Upper lobe of left lung (tissue), 6 donors: ENCODE data around the gene MOB3B. TPM values are rescaled to one million over a fixed set of nuclear protein-coding genes. Genes with fewer than 3 reads are reported as not detected.

ENCODE experiments used
- ATAC-seq, 2 donors: fragments of 200-7000 bp; cut with Tn5 transposase; one replicate each; pipeline ENCODE4 v1.9.1; 2022; ENCODE audit warnings: mild to moderate bottlenecking in 2 of 2, moderate library complexity in 2 of 2; ENCODE audit not compliant: low FRiP score in 2 of 2
- DNase-seq, 2 donors: peaks; one replicate each; pipeline ENCODE4 v3.0.0-alpha.2; 2019 to 2020
- H3K27ac ChIP-seq, 4 donors: fragments of 200-600 bp; sonication (generic); one replicate each; pipeline ENCODE4 v1.5.1; 2016 to 2019
- H3K27me3 ChIP-seq, 4 donors: fragments of 200-600 bp; sonication (generic); one replicate each; pipeline ENCODE4 v1.5.1; 2017 to 2019
- H3K36me3 ChIP-seq, 4 donors: fragments of 200-600 bp; sonication (generic); one replicate each; pipeline ENCODE4 v1.5.1; 2016 to 2019
- H3K4me1 ChIP-seq, 4 donors: fragments of 200-600 bp; sonication (generic); one replicate each; pipeline ENCODE4 v1.5.1; 2018 to 2019
- H3K4me3 ChIP-seq, 4 donors: fragments of 200-600 bp; sonication (generic); one replicate each; pipeline ENCODE4 v1.5.1; 2017 to 2019; ENCODE audit warnings: mild to moderate bottlenecking in 2 of 4, moderate library complexity in 1 of 4
- H3K9me3 ChIP-seq, 4 donors: fragments of 200-600 bp; sonication (generic); one replicate each; pipeline ENCODE4 v1.5.1; 2018 to 2019
- EP300 ChIP-seq, 4 donors: sonication (generic); formaldehyde crosslinking; IDR thresholded peaks; one replicate each; pipeline ENCODE4 v1.5.1; 2017; ENCODE audit warnings: antibody characterized with exemption in 4 of 4, control low read depth in 2 of 4
- POLR2A ChIP-seq, 4 donors: fragments of 450-650 bp; IDR thresholded peaks; one replicate each; pipeline ENCODE4 v1.5.1; 2016 to 2017; ENCODE audit warnings: antibody characterized with exemption in 4 of 4, mild to moderate bottlenecking in 2 of 4
- POLR2AphosphoS5 ChIP-seq, 2 donors: sonication (generic); formaldehyde crosslinking; IDR thresholded peaks; one replicate each; pipeline ENCODE4 v1.5.1; 2017; ENCODE audit warnings: antibody characterized with exemption in 2 of 2
- WGBS, 2 donors: methylation state at CpG; one replicate each; pipeline ENCODE4 v1.1.5; 2017 to 2018; 5-methylcytosine and 5-hydroxymethylcytosine counted together
- total RNA-seq, 6 donors: library from RNA; depleted of rRNA in 4 of 6; stranded (reverse); fragments of >200 nt in 4 of 6; gene quantifications; one replicate each; pipeline versions ENCODE4 v1.1.0 to v1.2.1, GENCODE V29; 2016 to 2021
- TF ChIP-seq, protein P1 (sequence below), 6 experiments: fragments of 450-650 bp in 4 of 6; fragments of 200-600 bp in 2 of 6; sonication (generic) in 2 of 6; IDR thresholded peaks; one replicate each; pipeline ENCODE4 v1.5.1; 2016 to 2019; ENCODE audit warnings: antibody characterized with exemption in 6 of 6
- donor health status: DM: no; HTN: no; CAD: no; lungs with moderate emphysema.
- donor health status: DM: no; HTN: yes; CAD: no; lungs with severe emphysema.

Gene MOB3B
- total RNA-seq, 6 donors from 2014 or later: 4.2 to 20.7 (median 8.3) TPM

DNA sequence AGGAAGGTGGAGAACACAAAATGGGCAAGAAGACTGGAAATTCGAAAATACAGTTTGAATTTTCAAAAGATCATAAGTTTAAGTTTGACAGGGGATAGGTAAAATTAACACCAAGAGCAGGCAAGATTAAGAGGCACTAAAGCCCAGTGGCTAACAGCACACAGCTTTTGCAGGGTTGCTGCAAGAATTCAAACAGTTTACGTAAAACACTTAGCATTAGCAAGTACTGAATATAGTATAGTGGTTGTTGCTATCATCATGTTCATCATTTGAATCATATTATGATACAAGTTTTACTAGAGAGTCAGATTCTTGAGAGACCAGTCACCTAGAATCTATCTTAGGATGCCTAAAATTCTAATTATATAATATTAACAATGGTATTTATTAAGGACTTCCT, 66.8 kb downstream of the MOB3B start:
- peaks cover 0 to 15% (median 0%) of the 10 kb centered on the region in 4 donors for H3K4me1 ChIP-seq
- no peak for DNase-seq
- TF ChIP-seq, protein P1, sequence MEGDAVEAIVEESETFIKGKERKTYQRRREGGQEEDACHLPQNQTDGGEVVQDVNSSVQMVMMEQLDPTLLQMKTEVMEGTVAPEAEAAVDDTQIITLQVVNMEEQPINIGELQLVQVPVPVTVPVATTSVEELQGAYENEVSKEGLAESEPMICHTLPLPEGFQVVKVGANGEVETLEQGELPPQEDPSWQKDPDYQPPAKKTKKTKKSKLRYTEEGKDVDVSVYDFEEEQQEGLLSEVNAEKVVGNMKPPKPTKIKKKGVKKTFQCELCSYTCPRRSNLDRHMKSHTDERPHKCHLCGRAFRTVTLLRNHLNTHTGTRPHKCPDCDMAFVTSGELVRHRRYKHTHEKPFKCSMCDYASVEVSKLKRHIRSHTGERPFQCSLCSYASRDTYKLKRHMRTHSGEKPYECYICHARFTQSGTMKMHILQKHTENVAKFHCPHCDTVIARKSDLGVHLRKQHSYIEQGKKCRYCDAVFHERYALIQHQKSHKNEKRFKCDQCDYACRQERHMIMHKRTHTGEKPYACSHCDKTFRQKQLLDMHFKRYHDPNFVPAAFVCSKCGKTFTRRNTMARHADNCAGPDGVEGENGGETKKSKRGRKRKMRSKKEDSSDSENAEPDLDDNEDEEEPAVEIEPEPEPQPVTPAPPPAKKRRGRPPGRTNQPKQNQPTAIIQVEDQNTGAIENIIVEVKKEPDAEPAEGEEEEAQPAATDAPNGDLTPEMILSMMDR (IDR thresholded peaks at IDR 0.05): no peak
- no peak for TF ChIP-seq POLR2AphosphoS5 (IDR thresholded peaks at IDR 0.05)
- no peak for TF ChIP-seq POLR2A (IDR thresholded peaks at IDR 0.05)
- WGBS, 2 donors: 76 to 80% methylated on average over 2 of the region's 2 CpGs
- H3K4me3 ChIP-seq: no peak overlapping the region
- no peak overlapping the region for H3K27ac ChIP-seq
- no peak for ATAC-seq
- no peaks in the 10 kb centered on the region for H3K9me3 ChIP-seq
- H3K27me3 ChIP-seq: no peaks in the 10 kb centered on the region
- H3K36me3 ChIP-seq: no peaks in the 10 kb centered on the region

DNA sequence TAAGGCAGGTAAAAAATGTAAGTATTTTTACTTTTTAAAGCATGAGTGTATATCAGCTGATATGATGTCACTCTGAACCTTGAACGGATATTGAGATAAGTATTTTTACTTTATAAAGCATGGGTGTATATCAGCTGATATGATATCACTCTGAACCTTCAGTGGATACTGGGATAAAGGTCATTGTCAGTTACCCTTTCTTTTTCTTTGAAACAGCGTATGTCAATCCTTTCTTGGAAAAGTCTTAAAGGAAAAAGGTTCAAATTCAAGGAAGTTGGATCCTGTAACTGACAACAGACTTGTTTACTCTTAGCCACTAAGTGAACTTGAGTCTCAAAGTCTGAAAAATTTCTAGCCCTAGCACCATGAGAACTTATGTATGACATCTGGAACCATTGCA, 67.2 kb downstream of the MOB3B start:
- WGBS, 2 donors: 38 to 53% methylated on average over 2 of the region's 2 CpGs

DNA sequence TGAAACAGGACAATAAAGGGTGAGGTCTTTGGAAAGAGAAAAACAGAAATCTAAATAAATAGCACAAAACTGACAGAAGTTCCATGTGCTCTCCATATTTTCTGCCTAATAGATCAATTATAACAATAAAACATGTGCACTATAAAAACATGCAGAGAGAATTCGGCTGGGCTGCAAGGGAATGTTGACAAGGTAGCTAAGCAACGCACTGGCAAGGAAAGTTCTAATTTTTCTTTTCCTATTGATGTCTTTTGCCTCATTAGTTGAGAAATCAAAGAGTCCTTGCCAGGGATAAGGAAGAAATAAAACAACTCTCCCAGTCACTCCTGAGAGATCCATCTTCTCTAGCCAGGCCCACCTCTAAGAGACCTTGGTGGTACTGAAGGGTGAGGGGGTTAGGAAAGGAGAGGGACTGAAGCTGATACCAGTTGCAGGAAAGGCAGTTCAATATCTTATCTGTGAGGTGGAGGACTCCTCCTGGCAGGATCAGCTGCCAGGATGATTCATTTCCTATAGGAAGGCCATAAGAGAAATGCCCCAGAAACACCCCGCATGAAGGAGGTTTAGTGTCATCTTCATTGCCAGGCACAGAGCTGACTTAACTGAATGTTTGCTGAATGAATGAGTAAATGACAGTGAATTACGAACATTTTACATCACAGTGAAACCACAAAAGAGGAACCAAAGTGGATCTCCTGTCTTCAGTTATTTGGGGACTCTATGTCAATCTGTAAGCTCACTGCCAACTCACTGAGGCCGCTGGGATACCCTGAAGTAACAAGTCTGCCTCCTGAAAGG, 69.2 kb downstream of the MOB3B start:
- Histone ChIP-seq H3K4me3 (no peak overlapping the region), H3K27me3 (no peaks in the 10 kb centered on the region), H3K9me3 (no peaks in the 10 kb centered on the region), H3K36me3 (no peaks in the 10 kb centered on the region), H3K4me1 (peaks cover 0 to 20% (median 6%) of the 10 kb centered on the region in 4 donors), H3K27ac (no peak overlapping the region)
- peak in 1 of 2 donors; percentile 41 for DNase-seq
- peak in 1 of 2 donors; percentile 22 for TF ChIP-seq POLR2AphosphoS5 (IDR thresholded peaks at IDR 0.05)
- no peak for TF ChIP-seq POLR2A (IDR thresholded peaks at IDR 0.05)
- TF ChIP-seq, protein P1 (IDR thresholded peaks at IDR 0.05): no peak
- TF ChIP-seq EP300 (IDR thresholded peaks at IDR 0.05): peak in 2 of 4 donors; percentile 10 to 49
- 54 to 57% methylated on average over 5 of the region's 5 CpGs for WGBS, 2 donors
- ATAC-seq: peak; percentile 47 to 82

More for the DNA sequence above, 67.2 kb downstream of the MOB3B start:
- peaks cover 0 to 19% (median 2%) of the 10 kb centered on the region in 4 donors for H3K4me1 ChIP-seq
- no peak overlapping the region for H3K27ac ChIP-seq
- H3K27me3 ChIP-seq: no peaks in the 10 kb centered on the region
- ATAC-seq (no peak), DNase-seq (no peak)
- H3K4me3 ChIP-seq: no peak overlapping the region
- no peaks in the 10 kb centered on the region for H3K9me3 ChIP-seq
- TF ChIP-seq POLR2AphosphoS5 (IDR thresholded peaks at IDR 0.05) (no peak), POLR2A (IDR thresholded peaks at IDR 0.05) (no peak), EP300 (IDR thresholded peaks at IDR 0.05) (no peak)
- TF ChIP-seq, protein P1 (IDR thresholded peaks at IDR 0.05): no peak
- no peaks in the 10 kb centered on the region for H3K36me3 ChIP-seq

DNA sequence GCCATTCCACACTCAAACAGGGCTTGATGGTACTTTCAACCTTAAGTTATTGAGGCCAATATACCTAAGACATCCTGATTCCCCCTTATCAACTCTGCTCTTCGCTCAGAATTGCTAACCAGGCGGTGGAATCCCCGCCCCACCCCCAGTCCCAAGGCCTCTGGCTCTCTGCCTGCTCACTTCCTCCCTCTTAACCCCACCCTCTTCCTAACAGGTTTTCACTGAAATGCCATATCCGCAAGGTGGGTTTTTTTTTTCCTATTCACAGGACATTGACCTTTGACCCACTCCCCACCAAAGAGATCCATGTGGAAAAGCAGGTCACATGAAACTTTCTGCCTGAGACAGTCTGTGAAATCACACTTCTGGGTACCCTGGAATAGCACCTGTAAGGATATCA, 72.2 kb downstream of the MOB3B start:
- ATAC-seq: no peak
- Histone ChIP-seq H3K4me3 (no peak overlapping the region), H3K36me3 (no peaks in the 10 kb centered on the region), H3K27ac (no peak overlapping the region), H3K27me3 (no peaks in the 10 kb centered on the region), H3K9me3 (no peaks in the 10 kb centered on the region), H3K4me1 (peaks cover 0 to 16% (median 6%) of the 10 kb centered on the region in 4 donors)
- DNase-seq: no peak
- TF ChIP-seq, protein P1 (IDR thresholded peaks at IDR 0.05): no peak
- TF ChIP-seq POLR2A (IDR thresholded peaks at IDR 0.05) (no peak), POLR2AphosphoS5 (IDR thresholded peaks at IDR 0.05) (no peak), EP300 (IDR thresholded peaks at IDR 0.05) (no peak)
- WGBS, 2 donors: 41 to 50% methylated on average over 4 of the region's 4 CpGs
